ENCODE data around the gene KRT4. TPM values are rescaled to one million over a fixed set of nuclear protein-coding genes. Genes with fewer than 3 reads are reported as not detected.

The KRT4 gene
- total RNA-seq, 1 donor from 2014 or later: not detected

DNA sequence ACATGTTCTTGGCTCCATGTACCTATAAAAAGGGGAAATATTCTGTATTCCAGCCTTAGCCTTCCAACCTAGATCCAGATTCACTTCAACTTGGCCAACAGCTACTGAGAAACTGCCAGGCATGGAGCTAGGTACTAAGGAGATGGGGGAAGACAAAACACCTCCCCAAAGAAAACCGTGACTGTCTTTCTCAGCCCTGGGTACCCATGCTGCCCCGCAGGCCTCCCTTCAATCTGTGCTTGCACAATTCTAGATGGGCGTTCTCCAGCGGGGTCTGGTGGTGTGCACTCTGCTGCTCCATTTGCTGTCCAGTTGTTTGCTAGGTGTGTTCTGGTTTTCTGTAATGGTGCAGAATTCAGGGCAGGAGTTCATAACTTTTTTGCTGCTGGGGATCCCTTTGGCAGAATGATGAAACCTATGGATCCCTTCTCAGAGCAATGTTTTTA, 817 bp upstream of the KRT4 start:
- peaks cover 33% of the 10 kb centered on the region for H3K27me3 ChIP-seq (ENCODE audit: low read depth)
- H3K27ac ChIP-seq (replicated peaks): no peak overlapping the region
- no peak overlapping the region for H3K4me3 ChIP-seq
- no peaks in the 10 kb centered on the region for H3K36me3 ChIP-seq
- no peak for DNase-seq
- intact Hi-C loops (cut with micrococcal nuclease): no loop called here
- no peaks in the 10 kb centered on the region for H3K9me3 ChIP-seq (replicated peaks)
- H3K4me1 ChIP-seq: peaks cover 6% of the 10 kb centered on the region
- TF ChIP-seq, protein P1, sequence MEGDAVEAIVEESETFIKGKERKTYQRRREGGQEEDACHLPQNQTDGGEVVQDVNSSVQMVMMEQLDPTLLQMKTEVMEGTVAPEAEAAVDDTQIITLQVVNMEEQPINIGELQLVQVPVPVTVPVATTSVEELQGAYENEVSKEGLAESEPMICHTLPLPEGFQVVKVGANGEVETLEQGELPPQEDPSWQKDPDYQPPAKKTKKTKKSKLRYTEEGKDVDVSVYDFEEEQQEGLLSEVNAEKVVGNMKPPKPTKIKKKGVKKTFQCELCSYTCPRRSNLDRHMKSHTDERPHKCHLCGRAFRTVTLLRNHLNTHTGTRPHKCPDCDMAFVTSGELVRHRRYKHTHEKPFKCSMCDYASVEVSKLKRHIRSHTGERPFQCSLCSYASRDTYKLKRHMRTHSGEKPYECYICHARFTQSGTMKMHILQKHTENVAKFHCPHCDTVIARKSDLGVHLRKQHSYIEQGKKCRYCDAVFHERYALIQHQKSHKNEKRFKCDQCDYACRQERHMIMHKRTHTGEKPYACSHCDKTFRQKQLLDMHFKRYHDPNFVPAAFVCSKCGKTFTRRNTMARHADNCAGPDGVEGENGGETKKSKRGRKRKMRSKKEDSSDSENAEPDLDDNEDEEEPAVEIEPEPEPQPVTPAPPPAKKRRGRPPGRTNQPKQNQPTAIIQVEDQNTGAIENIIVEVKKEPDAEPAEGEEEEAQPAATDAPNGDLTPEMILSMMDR (IDR thresholded peaks at IDR 0.05; ENCODE audit: borderline replicate concordance): no peak

DNA sequence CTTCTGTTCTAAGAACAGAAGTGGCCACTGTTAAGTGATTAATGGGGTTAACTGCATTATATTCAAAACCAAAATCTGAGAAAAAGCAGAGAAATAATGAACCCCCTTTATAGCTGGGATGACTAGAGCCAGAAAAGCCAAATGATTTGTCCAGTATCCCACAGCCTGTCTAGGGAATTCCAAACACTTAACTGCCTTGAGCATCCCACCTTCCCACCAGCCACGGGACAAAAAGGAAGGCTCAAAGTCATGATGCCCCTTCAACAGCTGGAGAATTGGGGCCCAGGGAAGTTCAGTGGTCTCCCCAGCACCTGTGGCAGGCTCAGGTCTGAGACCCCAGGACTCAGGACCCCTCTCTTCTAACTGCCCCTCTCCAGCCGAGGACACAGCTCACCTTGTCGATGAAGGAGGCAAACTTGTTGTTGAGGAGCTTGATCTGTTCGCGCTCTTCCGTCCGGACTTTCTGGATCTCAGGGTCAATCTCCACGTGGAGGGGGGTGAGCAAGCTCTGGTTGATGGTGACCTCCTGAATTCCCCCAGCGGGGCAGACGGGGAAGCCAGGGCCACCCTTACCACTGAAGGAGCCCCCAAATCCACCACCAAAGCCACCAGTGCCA, 605 bp downstream of the KRT4 start:
- intact Hi-C loops (cut with micrococcal nuclease): no loop called here
- Histone ChIP-seq H3K36me3 (no peaks in the 10 kb centered on the region), H3K27ac (replicated peaks) (no peak overlapping the region), H3K4me3 (no peak overlapping the region), H3K27me3 (ENCODE audit: low read depth) (peaks cover 32% of the 10 kb centered on the region), H3K4me1 (peaks cover 6% of the 10 kb centered on the region), H3K9me3 (replicated peaks) (no peaks in the 10 kb centered on the region)
- TF ChIP-seq, protein P1 (IDR thresholded peaks at IDR 0.05; ENCODE audit: borderline replicate concordance): no peak
- DNase-seq: no peak

DNA sequence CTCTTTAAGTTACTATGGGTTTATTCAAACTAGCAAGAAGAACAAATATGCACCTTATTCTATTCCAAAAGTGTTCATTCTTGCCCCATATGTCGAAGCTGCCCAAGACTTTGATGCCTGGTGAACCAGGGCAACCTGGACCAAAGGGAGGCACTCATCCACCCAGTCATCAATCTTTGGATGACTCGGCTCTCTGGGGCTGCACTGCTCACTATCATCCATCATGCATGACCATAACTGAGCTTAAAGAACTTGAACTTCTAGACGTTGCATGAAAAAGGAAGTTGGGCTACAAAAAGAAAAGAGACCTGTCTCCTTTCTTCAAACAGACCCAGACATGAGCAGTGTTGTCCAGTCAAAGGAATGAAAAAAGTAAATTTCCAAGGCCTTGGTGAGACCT, 1.2 kb downstream of the KRT4 start:
- H3K9me3 ChIP-seq (replicated peaks): no peaks in the 10 kb centered on the region

DNA sequence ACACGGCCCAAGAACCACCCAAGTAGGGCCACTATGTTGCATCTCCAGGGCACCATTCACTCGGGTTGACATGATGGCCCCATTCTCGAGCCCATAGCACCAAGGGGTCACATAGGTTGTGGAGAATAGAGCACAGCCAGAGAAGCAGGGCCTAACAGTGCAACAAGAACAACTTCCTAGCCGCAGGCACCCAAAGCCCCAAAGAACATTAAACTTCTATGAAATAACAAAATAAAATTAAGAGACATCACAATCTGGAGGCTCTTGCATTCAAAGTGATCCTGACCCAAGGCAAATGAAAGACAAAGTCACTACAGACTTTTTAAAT, 1.9 kb downstream of the KRT4 start:
- H3K9me3 ChIP-seq (replicated peaks): no peaks in the 10 kb centered on the region
- peaks cover 6% of the 10 kb centered on the region for H3K4me1 ChIP-seq
- no peak overlapping the region for H3K4me3 ChIP-seq
- H3K36me3 ChIP-seq: no peaks in the 10 kb centered on the region
- H3K27me3 ChIP-seq (ENCODE audit: low read depth): peaks cover 32% of the 10 kb centered on the region
- H3K27ac ChIP-seq (replicated peaks): no peak overlapping the region
- TF ChIP-seq, protein P1 (IDR thresholded peaks at IDR 0.05; ENCODE audit: borderline replicate concordance): no peak
- intact Hi-C loops (cut with micrococcal nuclease): no loop called here
- DNase-seq: no peak

More for the DNA sequence above, 1.2 kb downstream of the KRT4 start:
- Histone ChIP-seq H3K36me3 (no peaks in the 10 kb centered on the region), H3K27ac (replicated peaks) (no peak overlapping the region), H3K4me1 (peaks cover 6% of the 10 kb centered on the region), H3K4me3 (no peak overlapping the region), H3K27me3 (ENCODE audit: low read depth) (peaks cover 32% of the 10 kb centered on the region)
- TF ChIP-seq, protein P1 (IDR thresholded peaks at IDR 0.05; ENCODE audit: borderline replicate concordance): no peak
- DNase-seq: no peak
- intact Hi-C loops (cut with micrococcal nuclease): no loop called here

DNA sequence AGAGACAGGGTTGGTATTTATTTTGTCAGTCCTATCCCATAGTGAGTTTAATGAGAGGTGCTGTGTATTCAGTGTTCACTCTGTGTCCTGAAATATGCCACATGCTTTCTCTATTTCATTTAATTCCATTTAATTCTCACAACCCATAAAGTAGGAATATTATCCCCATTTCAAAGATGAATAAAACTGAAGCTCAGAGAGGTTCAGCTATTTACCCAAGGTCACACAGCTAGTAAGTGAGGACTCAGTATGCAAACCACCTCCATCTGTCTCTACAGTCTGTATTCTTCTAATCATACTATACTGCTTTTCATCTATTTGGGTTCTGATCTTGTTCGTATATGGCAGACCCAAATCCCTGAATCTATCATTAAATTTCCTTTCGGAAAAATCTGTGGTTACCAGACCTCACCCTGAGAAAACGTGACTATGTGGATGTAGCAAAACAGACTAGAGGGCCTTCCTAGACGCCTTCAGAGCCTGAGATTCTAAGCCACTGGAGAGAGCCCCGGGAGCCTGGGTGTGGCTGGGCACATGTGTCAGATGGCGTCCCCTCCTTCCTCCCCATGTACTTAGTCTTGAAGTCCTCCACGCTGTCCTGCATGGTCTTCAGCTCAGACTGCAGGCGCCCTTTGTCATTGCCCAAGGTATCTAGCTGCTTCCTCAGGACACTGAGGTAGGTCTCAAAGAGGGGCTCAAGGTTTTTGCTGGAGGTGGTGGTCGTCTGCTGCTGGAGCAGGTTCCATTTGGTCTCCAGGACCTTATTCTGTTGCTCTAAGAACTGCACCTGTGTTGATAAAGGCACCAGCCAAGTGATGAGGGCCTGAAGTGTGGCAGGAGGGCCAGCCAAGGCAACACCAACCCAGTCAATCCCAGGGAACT, 2.5 kb downstream of the KRT4 start:
- Histone ChIP-seq H3K36me3 (no peaks in the 10 kb centered on the region), H3K4me3 (no peak overlapping the region), H3K9me3 (replicated peaks) (no peaks in the 10 kb centered on the region), H3K27ac (replicated peaks) (no peak overlapping the region), H3K4me1 (peaks cover 6% of the 10 kb centered on the region), H3K27me3 (ENCODE audit: low read depth) (peaks cover 28% of the 10 kb centered on the region)
- intact Hi-C loops (cut with micrococcal nuclease): no loop called here
- TF ChIP-seq, protein P1 (IDR thresholded peaks at IDR 0.05; ENCODE audit: borderline replicate concordance): no peak
- no peak for DNase-seq

All from left ventricle myocardium inferior (tissue), 1 donor.